Suppressor macrophage (primary cell): ENCODE results near the gene USP10.

Experiments used
- DNase-seq, 4 experiments: peaks; one replicate each; pipeline ENCODE4 v3.0.0-alpha.2; 2020 to 2022
- total RNA-seq, 17 experiments: gene quantifications; one replicate each; lab custom pipeline; 2026; ENCODE audit warnings: mixed read lengths in 6 of 17, inconsistent platforms in 3 of 17; lab: John Stamatoyannopoulos, UW

USP10 gene
- 26.6 to 88.3 (median 69.5) reads per million in 17 experiments for total RNA-seq

- DNase-seq, result peak; percentile 91 to 97 (median 95)
Observed at GRCh38 chr16:84699712-84700445, at the start of gene USP10. Gene USP10, plus strand, starts transcription at chr16:84700000. Its CDS starts 91 bp downstream, at chr16:84700091.

GRCh38 chr16:84650062-84650991, 49.5 kb upstream of the USP10 start:
- no peak for DNase-seq

GRCh38 chr16:84652566-84652965, 47.2 kb upstream of the USP10 start:
- DNase-seq, result no peak

- no peak for DNase-seq
Observed at GRCh38 chr16:84654238-84654637, 45.6 kb upstream of the USP10 start.

GRCh38 chr16:84654998-84655397, 44.8 kb upstream of the USP10 start:
- no peak for DNase-seq

- DNase-seq, result no peak
Observed at GRCh38 chr16:84656649-84657048, 43.2 kb upstream of the USP10 start.

- DNase-seq, result no peak
Observed at GRCh38 chr16:84657229-84657837, 42.5 kb upstream of the USP10 start.

GRCh38 chr16:84658690-84659089, 41.1 kb upstream of the USP10 start:
- DNase-seq, result no peak

- DNase-seq, result no peak
Observed at GRCh38 chr16:84659656-84660300, 40.0 kb upstream of the USP10 start.

GRCh38 chr16:84660973-84661372, 38.8 kb upstream of the USP10 start:
- DNase-seq, result peak; percentile 33 to 61 (median 48)

- DNase-seq, result no peak
Observed at GRCh38 chr16:84661418-84662060, 38.3 kb upstream of the USP10 start.

- no peak for DNase-seq
Observed at GRCh38 chr16:84662471-84662870, 37.3 kb upstream of the USP10 start.

GRCh38 chr16:84663433-84664101, 36.2 kb upstream of the USP10 start:
- DNase-seq, result no peak

GRCh38 chr16:84665359-84665758, 34.4 kb upstream of the USP10 start:
- no peak for DNase-seq

- DNase-seq, result no peak
Observed at GRCh38 chr16:84665843-84666242, 34.0 kb upstream of the USP10 start.

GRCh38 chr16:84667600-84668309, 32.0 kb upstream of the USP10 start:
- DNase-seq, result no peak

GRCh38 chr16:84670063-84670462, 29.7 kb upstream of the USP10 start:
- DNase-seq, result no peak

- DNase-seq, result peak; percentile 87 to 93 (median 90)
Observed at GRCh38 chr16:84672276-84673202, 27.3 kb upstream of the USP10 start.

GRCh38 chr16:84673203-84673535, 26.6 kb upstream of the USP10 start:
- no peak for DNase-seq

GRCh38 chr16:84673561-84673960, 26.2 kb upstream of the USP10 start:
- DNase-seq, result peak in 3 of 4 experiments; percentile 13 to 24 (median 21)
